NT2/D1 (cell line): ENCODE measurements around the gene EXOC8.

ENCODE experiments used
- SUZ12 ChIP-seq: IDR thresholded peaks from 2 replicates; pipeline ENCODE4 v1.6.1; 2011; ENCODE audit not compliant: insufficient read length, insufficient read depth; ENCODE audit errors: extremely low read depth
- YY1 ChIP-seq: IDR thresholded peaks from 2 replicates; pipeline ENCODE4 v1.6.1; 2011; ENCODE audit not compliant: insufficient read length, insufficient read depth
- ZNF274 ChIP-seq: IDR thresholded peaks from 2 replicates; pipeline ENCODE4 v1.6.1; 2011; ENCODE audit warnings: mild to moderate bottlenecking, low read depth, low read length

DNA sequence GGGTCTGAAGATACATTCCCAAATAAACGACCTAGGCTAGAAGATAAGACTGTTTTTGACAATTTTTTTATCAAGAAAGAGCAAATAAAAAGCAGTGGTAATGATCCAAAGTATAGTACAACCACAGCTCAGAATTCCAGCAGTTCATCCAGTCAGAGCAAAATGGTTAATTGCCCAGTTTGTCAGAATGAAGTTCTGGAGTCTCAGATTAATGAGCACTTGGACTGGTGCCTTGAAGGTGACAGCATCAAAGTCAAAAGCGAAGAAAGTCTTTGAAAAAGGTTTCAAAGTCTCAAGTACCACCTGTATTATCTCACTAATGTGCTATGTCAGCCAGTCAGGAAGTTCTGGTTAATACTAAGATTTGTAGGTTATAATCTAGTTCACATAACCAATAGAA is 15.4 kb upstream of the EXOC8 start:
- no peak for TF ChIP-seq YY1
- no peak for TF ChIP-seq SUZ12
- TF ChIP-seq ZNF274: no peak
